ENCODE results near the gene ST6GAL1. TPM values are rescaled to one million over a fixed set of nuclear protein-coding genes. Genes with fewer than 3 reads are reported as not detected.

ST6GAL1 gene
- total RNA-seq, 4 donors from 2014 or later: 74.8 to 189 (median 113) TPM

DNA sequence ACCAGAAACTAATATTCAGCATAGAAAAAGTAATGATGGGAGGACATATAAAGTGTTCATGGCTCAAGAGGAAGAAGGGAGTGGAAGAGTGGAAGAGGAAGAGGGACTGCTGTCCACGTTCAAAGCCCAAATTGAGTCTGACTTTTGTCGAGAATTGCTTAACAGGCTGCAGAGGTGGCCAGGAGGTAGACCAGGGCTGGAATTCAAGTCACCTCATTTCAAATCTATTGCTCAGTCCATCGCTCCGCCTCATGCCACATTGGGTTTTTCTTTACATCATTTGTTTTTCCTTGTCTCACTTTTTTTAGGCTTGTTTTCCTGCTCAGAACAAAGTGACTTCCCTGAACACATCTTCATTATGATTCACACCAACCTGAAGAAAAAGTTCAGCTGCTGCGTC lies 112.0 kb downstream of the ST6GAL1 start:
- Histone ChIP-seq H3K9me3 (no peaks in the 10 kb centered on the region), H3K4me3 (replicated peaks in 1 of 3) (no peak overlapping the region), H3K4me1 (peaks cover 14 to 36% of the 10 kb centered on the region in 2 donors), H3K36me3 (peaks cover 9 to 13% of the 10 kb centered on the region in 2 donors), H3K27ac (peak overlapping the region in 2 of 3 donors; percentile 14 to 41), H3K27me3 (no peaks in the 10 kb centered on the region)
- TF ChIP-seq, protein P1, sequence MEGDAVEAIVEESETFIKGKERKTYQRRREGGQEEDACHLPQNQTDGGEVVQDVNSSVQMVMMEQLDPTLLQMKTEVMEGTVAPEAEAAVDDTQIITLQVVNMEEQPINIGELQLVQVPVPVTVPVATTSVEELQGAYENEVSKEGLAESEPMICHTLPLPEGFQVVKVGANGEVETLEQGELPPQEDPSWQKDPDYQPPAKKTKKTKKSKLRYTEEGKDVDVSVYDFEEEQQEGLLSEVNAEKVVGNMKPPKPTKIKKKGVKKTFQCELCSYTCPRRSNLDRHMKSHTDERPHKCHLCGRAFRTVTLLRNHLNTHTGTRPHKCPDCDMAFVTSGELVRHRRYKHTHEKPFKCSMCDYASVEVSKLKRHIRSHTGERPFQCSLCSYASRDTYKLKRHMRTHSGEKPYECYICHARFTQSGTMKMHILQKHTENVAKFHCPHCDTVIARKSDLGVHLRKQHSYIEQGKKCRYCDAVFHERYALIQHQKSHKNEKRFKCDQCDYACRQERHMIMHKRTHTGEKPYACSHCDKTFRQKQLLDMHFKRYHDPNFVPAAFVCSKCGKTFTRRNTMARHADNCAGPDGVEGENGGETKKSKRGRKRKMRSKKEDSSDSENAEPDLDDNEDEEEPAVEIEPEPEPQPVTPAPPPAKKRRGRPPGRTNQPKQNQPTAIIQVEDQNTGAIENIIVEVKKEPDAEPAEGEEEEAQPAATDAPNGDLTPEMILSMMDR (IDR thresholded peaks at IDR 0.05): no peak
- no peak for TF ChIP-seq POLR2A (IDR thresholded peaks at IDR 0.05)
- WGBS, 2 donors: 93 to 94% methylated on average over 5 of the region's 5 CpGs
- intact Hi-C loops (cut with DNase I): no loop called here
- no peak for DNase-seq

DNA sequence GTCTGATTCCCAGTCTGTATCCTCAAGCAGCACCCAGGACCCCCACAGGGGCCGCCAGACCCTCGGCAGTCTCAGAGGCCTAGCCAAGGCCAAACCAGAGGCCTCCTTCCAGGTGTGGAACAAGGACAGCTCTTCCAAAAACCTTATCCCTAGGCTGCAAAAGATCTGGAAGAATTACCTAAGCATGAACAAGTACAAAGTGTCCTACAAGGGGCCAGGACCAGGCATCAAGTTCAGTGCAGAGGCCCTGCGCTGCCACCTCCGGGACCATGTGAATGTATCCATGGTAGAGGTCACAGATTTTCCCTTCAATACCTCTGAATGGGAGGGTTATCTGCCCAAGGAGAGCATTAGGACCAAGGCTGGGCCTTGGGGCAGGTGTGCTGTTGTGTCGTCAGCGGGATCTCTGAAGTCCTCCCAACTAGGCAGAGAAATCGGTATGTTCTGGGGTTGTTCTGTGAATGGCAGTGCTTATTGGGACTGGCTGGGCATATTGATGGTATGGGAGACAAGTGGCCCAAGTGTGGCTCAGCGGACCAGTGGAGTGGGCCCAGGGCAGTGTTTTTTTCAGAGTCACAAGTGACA lies 112.6 kb downstream of the ST6GAL1 start:
- no peak for DNase-seq
- Histone ChIP-seq H3K9me3 (no peaks in the 10 kb centered on the region), H3K27ac (peak overlapping the region in 1 of 3 donors; percentile 41), H3K4me3 (replicated peaks in 1 of 3) (no peak overlapping the region), H3K27me3 (no peaks in the 10 kb centered on the region), H3K36me3 (peaks cover 9 to 13% of the 10 kb centered on the region in 2 donors), H3K4me1 (peaks cover 14 to 36% of the 10 kb centered on the region in 2 donors)
- TF ChIP-seq POLR2A (IDR thresholded peaks at IDR 0.05): no peak
- TF ChIP-seq, protein P1 (IDR thresholded peaks at IDR 0.05): no peak
- 93 to 100% methylated on average over 8 of the region's 8 CpGs for WGBS, 2 donors
- intact Hi-C loops (cut with DNase I): no loop called here

DNA sequence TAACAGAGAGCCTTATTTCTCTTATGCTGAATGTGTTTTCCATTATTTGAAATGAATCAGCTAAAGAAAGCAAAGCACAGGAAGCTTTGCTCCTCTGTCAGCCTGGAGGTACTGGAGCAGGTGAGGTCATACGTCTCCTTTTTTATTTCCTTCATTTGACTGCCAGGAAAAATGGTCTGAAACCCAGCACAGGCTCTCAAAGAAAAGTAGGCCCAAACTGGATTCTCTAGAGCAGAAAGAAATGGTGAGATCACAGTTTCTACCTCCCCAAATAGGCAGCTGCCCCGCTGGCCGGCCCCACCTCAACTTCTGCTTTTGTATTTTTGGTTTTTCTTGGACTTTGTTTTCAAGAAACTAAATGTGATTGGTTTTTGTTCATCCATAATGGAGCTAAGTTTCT lies 113.9 kb downstream of the ST6GAL1 start:
- Histone ChIP-seq H3K4me1 (peaks cover 14 to 36% of the 10 kb centered on the region in 2 donors), H3K4me3 (replicated peaks in 1 of 3) (no peak overlapping the region), H3K36me3 (peaks cover 9 to 13% of the 10 kb centered on the region in 2 donors), H3K9me3 (no peaks in the 10 kb centered on the region), H3K27ac (peak overlapping the region; percentile 32 to 48 (median 32)), H3K27me3 (no peaks in the 10 kb centered on the region)
- whole genome bisulfite sequencing, 2 donors: 75 to 83% methylated on average over 3 of the region's 3 CpGs
- TF ChIP-seq, protein P1 (IDR thresholded peaks at IDR 0.05): no peak
- no peak for TF ChIP-seq POLR2A (IDR thresholded peaks at IDR 0.05)
- no peak for DNase-seq
- intact Hi-C loops (cut with DNase I): no loop called here

DNA sequence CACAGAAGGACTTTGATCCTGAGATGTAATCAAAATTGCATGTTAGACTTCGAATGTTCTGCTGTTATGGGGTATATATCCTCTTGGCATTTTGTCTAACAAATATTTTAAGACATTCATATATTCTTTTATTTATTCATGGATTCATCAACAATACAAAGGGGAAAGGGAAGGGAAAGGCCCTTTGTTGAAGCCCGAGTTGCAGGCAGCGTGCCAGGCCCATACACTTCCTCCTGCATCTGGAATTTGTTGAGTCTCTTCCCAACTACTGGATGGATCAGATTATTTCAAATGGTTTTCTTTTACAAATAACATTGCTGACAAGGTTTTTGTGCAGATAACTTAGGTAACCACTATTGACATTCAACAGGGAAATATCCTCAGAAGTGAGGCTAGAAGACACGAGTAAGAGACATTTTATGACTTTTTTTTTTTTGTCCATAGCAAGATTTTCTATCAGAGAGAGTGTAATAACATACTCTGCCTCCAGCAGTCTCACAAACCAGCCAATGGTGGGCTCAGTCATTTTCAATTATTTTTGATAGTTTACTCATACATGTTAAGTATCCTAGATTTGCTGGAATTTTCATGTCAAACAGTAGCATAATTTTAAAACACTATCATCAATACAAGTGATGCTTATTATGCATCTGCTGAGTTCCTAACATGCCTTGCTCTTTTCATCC lies 114.7 kb downstream of the ST6GAL1 start:
- H3K4me3 ChIP-seq (replicated peaks in 1 of 3): no peak overlapping the region
- peak overlapping the region in 1 of 3 donors; percentile 32 for H3K27ac ChIP-seq
- intact Hi-C loops (cut with DNase I): no loop called here
- H3K9me3 ChIP-seq: no peaks in the 10 kb centered on the region
- H3K4me1 ChIP-seq: peaks cover 14 to 36% of the 10 kb centered on the region in 2 donors
- H3K27me3 ChIP-seq: no peaks in the 10 kb centered on the region
- WGBS, 2 donors: 74 to 75% methylated on average over 4 of the region's 4 CpGs
- TF ChIP-seq, protein P1 (IDR thresholded peaks at IDR 0.05): no peak
- no peak for TF ChIP-seq POLR2A (IDR thresholded peaks at IDR 0.05)
- DNase-seq: peak in 1 of 2 donors; percentile 35
- peaks cover 5 to 13% of the 10 kb centered on the region in 2 donors for H3K36me3 ChIP-seq

DNA sequence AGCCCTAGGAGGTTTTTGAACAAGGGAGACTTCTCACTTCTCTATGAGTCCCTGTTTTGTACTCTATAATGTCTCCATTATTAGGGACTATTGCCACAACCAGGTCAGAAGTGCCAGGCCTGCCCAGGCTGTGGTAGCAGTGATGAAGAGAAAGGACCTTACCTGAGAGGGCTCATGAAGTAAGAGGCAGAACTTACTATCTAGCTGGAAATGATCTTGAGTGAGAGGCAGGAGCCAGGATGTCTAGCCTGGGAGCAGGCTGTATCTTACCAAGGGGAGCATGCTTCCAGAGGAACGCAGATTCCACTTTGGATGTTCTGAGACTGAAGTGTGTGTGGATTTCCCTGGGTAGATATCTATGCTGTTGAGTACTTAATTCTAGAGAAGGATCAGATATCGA lies 115.7 kb downstream of the ST6GAL1 start:
- intact Hi-C loops (cut with DNase I): no loop called here
- WGBS, 2 donors: 93 to 98% methylated on average over 2 of the region's 2 CpGs
- no peak for DNase-seq
- Histone ChIP-seq H3K36me3 (peaks cover 4 to 13% of the 10 kb centered on the region in 2 donors), H3K4me1 (peaks cover 14 to 32% of the 10 kb centered on the region in 2 donors), H3K27me3 (no peaks in the 10 kb centered on the region), H3K27ac (no peak overlapping the region), H3K4me3 (replicated peaks in 1 of 3) (no peak overlapping the region), H3K9me3 (no peaks in the 10 kb centered on the region)
- TF ChIP-seq, protein P1 (IDR thresholded peaks at IDR 0.05): no peak
- TF ChIP-seq POLR2A (IDR thresholded peaks at IDR 0.05): no peak
